Peyer's patch (tissue), 4 donors: ENCODE data around the gene CD300H. TPM values are rescaled to one million over a fixed set of nuclear protein-coding genes. Genes with fewer than 3 reads are reported as not detected.

ENCODE experiments used
- DNase-seq, 3 donors: peaks; one replicate each; pipeline ENCODE4 v3.0.0-alpha.2; 2017 to 2019
- H3K27ac ChIP-seq, 4 donors: fragments of 200-600 bp; sonication (generic); one replicate each; pipeline ENCODE4 v1.5.1; 2016 to 2019
- H3K27me3 ChIP-seq, 2 donors: fragments of 200-600 bp; sonication (generic); one replicate each; pipeline ENCODE4 v1.5.1; 2019
- H3K36me3 ChIP-seq, 3 donors: fragments of 200-600 bp; sonication (generic); one replicate each; pipeline ENCODE4 v1.5.1; 2016 to 2019
- H3K4me1 ChIP-seq, 4 donors: fragments of 200-600 bp; sonication (generic); one replicate each; pipeline ENCODE4 v1.5.1; 2016 to 2019
- H3K4me3 ChIP-seq, 4 donors: fragments of 200-600 bp; sonication (generic); 1 replicate in 3 of 4; 2 replicates in 1 of 4; pipeline ENCODE4 v1.5.1; 2016 to 2019; ENCODE audit warnings: mild to moderate bottlenecking in 1 of 4
- H3K9me3 ChIP-seq, 4 donors: fragments of 200-600 bp; sonication (generic); one replicate each; pipeline ENCODE4 v1.5.1; 2016 to 2019; ENCODE audit warnings: mild to moderate bottlenecking in 1 of 4
- POLR2A ChIP-seq, 2 donors: fragments of 450-650 bp; IDR thresholded peaks; one replicate each; pipeline ENCODE4 v1.5.1; 2017; ENCODE audit warnings: antibody characterized with exemption in 2 of 2, mild to moderate bottlenecking in 2 of 2, moderate library complexity in 2 of 2
- total RNA-seq, 4 donors: library from RNA; depleted of rRNA; stranded (reverse); fragments of >200 nt; gene quantifications; one replicate each; pipeline ENCODE4 v1.1.0, GENCODE V29; 2016
- TF ChIP-seq, protein P1 (sequence below), 6 experiments: fragments of 450-650 bp in 4 of 6; fragments of 200-600 bp in 2 of 6; sonication (generic) in 1 of 6; IDR thresholded peaks; one replicate each; pipeline ENCODE4 v1.5.1; 2017 to 2019; ENCODE audit warnings: antibody characterized with exemption in 6 of 6, mild to moderate bottlenecking in 3 of 6, moderate library complexity in 1 of 6

Gene CD300H
- total RNA-seq, 4 donors from 2014 or later = not detected

- Histone ChIP-seq H3K4me3 (no peak overlapping the region), H3K4me1 (no peaks in the 10 kb centered on the region), H3K27ac (no peak overlapping the region), H3K36me3 (no peaks in the 10 kb centered on the region), H3K27me3 (no peaks in the 10 kb centered on the region), H3K9me3 (no peaks in the 10 kb centered on the region)
- DNase-seq = peak in 1 of 3 donors; percentile 61
- TF ChIP-seq, protein P1, sequence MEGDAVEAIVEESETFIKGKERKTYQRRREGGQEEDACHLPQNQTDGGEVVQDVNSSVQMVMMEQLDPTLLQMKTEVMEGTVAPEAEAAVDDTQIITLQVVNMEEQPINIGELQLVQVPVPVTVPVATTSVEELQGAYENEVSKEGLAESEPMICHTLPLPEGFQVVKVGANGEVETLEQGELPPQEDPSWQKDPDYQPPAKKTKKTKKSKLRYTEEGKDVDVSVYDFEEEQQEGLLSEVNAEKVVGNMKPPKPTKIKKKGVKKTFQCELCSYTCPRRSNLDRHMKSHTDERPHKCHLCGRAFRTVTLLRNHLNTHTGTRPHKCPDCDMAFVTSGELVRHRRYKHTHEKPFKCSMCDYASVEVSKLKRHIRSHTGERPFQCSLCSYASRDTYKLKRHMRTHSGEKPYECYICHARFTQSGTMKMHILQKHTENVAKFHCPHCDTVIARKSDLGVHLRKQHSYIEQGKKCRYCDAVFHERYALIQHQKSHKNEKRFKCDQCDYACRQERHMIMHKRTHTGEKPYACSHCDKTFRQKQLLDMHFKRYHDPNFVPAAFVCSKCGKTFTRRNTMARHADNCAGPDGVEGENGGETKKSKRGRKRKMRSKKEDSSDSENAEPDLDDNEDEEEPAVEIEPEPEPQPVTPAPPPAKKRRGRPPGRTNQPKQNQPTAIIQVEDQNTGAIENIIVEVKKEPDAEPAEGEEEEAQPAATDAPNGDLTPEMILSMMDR (IDR thresholded peaks at IDR 0.05) = peak in 5 of 6 experiments; percentile 40 to 65 (median 51)
- no peak for TF ChIP-seq POLR2A (IDR thresholded peaks at IDR 0.05)
Observed at GRCh38 chr17:74601944-74602572, 34.7 kb upstream of the CD300H start.

DNA sequence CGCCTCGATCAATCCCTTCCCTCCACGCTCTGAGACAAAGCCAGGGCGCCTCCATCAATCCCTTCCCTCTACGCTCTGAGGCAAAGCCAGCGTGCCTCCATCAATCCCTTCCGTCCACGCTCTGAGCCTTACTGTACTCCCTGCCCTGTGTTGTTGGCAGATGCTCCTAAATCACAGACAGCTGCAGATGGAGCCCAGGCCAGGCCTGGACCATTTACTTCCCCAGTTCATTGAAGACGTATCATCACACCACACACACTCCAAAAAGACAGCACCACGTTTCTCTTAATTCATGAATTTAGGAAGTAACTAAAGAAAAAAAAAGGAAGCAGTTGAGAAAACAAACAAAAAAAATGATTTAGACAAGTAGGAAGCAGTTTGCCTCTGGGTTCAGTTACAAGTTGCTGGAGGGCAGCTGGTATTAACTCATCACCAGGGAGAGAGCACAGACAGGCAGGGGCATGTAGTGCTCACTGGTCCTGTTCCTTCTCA is 32.2 kb upstream of the CD300H start:
- Histone ChIP-seq H3K4me3 (no peak overlapping the region), H3K27ac (no peak overlapping the region), H3K36me3 (no peaks in the 10 kb centered on the region), H3K27me3 (no peaks in the 10 kb centered on the region), H3K4me1 (no peaks in the 10 kb centered on the region), H3K9me3 (no peaks in the 10 kb centered on the region)
- TF ChIP-seq, protein P1 (IDR thresholded peaks at IDR 0.05) = no peak
- TF ChIP-seq POLR2A (IDR thresholded peaks at IDR 0.05) = no peak
- DNase-seq = peak in 1 of 3 donors; percentile 41

- H3K36me3 ChIP-seq = no peaks in the 10 kb centered on the region
- no peaks in the 10 kb centered on the region for H3K27me3 ChIP-seq
- H3K4me3 ChIP-seq = no peak overlapping the region
- TF ChIP-seq, protein P1 (IDR thresholded peaks at IDR 0.05) = no peak
- no peak for TF ChIP-seq POLR2A (IDR thresholded peaks at IDR 0.05)
- no peaks in the 10 kb centered on the region for H3K4me1 ChIP-seq
- no peak overlapping the region for H3K27ac ChIP-seq
- no peaks in the 10 kb centered on the region for H3K9me3 ChIP-seq
- no peak for DNase-seq
Observed at GRCh38 chr17:74599023-74599399, 31.7 kb upstream of the CD300H start.

- Histone ChIP-seq H3K4me3 (no peak overlapping the region), H3K4me1 (no peaks in the 10 kb centered on the region), H3K27ac (no peak overlapping the region), H3K36me3 (no peaks in the 10 kb centered on the region), H3K27me3 (no peaks in the 10 kb centered on the region), H3K9me3 (no peaks in the 10 kb centered on the region)
- DNase-seq = peak in 1 of 3 donors; percentile 15
- TF ChIP-seq, protein P1 (IDR thresholded peaks at IDR 0.05) = no peak
- TF ChIP-seq POLR2A (IDR thresholded peaks at IDR 0.05) = no peak
Observed at GRCh38 chr17:74598346-74599022, 31.2 kb upstream of the CD300H start.

DNA sequence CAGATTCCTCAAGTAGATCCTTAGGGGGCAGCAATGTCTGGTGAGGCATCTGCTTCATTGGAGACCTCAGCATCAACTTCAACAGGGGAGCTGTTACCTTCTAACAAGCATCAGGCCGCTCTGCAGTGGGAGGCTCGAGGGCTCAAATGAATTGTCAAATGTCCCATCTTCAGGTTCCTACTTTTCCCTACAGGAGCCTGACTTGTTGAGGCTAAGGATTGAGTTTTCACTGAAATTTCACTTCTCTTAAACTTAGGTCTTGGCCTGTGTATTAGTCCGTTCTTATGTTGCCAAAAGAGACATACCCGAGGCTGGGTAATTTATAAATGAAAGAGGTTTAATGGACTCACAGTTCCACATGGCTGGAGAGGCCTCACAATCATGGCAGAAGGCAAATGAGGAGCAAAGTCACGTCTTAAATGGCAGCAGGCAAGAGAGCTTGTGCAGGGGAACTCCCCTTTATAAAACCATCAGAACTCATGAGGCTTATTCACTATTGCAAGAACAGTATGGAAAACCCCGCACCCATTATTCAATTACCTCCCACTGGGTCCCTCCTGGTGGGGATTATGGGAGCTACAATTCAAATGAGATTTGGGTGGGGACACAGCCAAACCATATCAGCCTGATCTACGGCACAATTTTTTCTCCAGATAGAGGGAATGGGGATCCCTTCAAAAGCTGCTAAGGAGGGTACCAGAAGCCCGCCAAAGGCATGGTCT is 29.9 kb upstream of the CD300H start:
- no peak overlapping the region for H3K4me3 ChIP-seq
- H3K4me1 ChIP-seq = no peaks in the 10 kb centered on the region
- no peaks in the 10 kb centered on the region for H3K36me3 ChIP-seq
- H3K27me3 ChIP-seq = no peaks in the 10 kb centered on the region
- DNase-seq = peak in 1 of 3 donors; percentile 3
- no peak overlapping the region for H3K27ac ChIP-seq
- H3K9me3 ChIP-seq = no peaks in the 10 kb centered on the region
- TF ChIP-seq POLR2A (IDR thresholded peaks at IDR 0.05) = no peak
- TF ChIP-seq, protein P1 (IDR thresholded peaks at IDR 0.05) = no peak
